ENCODE measurements around the gene NEK7.
"Not testable (repeated sequence)": the region's sequence is repeated elsewhere in the genome, so short reads cannot be mapped to it uniquely, and the experiment has no call there.

NEK7 gene

GRCh38 chr1:198212126-198212525 is 55.3 kb downstream of the NEK7 start:
- no peak for DNase-seq

DNA sequence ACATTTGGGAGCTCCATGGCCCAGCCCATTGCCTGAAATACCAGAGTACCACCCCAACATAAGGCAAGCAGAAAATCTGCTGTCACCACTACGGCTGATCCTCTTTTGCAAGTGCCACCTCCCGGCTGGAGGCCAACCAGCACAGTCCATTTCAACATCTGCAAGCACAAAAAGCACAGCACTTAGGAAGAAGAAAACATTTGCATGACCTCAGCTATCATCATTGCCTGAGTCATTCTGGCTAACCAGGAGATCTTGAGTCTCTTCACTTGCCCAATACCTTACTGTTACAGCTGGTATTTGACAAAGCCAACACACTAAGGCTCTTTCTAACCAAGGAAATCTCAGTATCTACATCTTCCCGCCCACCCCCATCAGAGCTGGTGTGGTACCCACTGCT is 55.9 kb downstream of the NEK7 start:
- DNase-seq: no peak

DNA sequence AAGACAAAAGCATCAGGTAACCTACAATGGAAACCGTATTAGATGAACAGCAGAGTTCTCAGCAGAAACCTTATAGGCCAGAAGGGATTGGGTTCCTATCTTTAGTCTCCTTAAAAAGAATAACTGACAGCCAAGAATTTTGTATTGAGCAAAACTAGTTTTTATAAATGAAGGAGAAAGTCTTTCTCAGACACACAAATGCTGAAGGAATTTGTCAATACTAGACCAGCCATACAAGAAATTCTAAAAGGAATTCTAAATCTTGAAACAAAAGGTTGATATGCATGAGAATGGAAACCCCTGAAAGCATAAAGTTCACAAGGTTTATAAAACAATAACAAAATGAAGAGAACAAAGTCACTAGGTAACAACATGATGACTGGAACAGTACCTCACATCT is 58.1 kb downstream of the NEK7 start:
- no peak for DNase-seq

GRCh38 chr1:198220428-198220827 is 63.6 kb downstream of the NEK7 start:
- no peak for DNase-seq

- not testable (repeated sequence) for DNase-seq
Measured at GRCh38 chr1:198227010-198227409, 70.2 kb downstream of the NEK7 start.

GRCh38 chr1:198227454-198227853 is 70.7 kb downstream of the NEK7 start:
- not testable (repeated sequence) for DNase-seq

GRCh38 chr1:198228925-198229324 is 72.1 kb downstream of the NEK7 start:
- no peak for DNase-seq

- DNase-seq: no peak
Measured at GRCh38 chr1:198231779-198232178, 75.0 kb downstream of the NEK7 start.

- no peak for DNase-seq
Measured at GRCh38 chr1:198232378-198232777, 75.6 kb downstream of the NEK7 start.

- DNase-seq: no peak
Measured at GRCh38 chr1:198232940-198233675, 76.3 kb downstream of the NEK7 start.

- DNase-seq: no peak
Measured at GRCh38 chr1:198234520-198235251, 77.9 kb downstream of the NEK7 start.

DNA sequence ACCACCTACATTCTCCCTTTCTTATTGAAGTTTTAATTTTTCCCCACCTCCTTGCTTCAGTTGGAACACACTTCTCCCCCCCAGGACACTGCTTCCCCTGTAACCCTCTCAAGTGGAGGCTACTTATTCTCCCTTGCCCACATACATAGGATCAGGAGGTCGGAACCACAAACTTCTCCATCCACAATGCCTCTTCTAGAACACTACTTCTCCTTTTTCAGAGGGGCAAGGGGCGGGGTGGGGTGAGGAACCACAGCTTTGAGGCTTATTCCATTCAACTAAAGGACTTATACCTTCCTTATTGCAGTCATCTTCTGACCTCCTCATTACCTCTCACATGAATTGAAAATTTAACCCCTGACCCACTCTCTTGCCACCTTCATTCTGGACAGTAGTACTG is 81.3 kb downstream of the NEK7 start:
- no peak for DNase-seq

DNA sequence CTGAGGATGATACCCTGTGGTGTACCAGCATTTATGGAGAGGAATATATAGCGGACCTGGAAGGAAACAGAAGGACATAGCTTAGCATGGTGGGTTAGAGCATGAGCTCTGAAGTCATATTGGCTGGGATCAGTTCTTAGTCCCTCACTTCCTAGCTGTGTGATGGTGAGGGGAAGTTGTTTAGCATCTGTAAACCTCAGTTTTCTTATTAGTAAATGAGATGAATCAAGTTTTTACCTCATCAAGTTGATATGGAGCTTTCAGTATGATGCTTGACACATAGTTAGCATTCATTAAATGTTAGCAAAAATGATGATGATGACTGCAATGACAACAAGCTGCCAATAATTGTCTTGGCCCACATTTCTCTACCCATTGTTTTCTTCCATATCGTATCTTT is 84.8 kb downstream of the NEK7 start:
- DNase-seq: no peak

DNA sequence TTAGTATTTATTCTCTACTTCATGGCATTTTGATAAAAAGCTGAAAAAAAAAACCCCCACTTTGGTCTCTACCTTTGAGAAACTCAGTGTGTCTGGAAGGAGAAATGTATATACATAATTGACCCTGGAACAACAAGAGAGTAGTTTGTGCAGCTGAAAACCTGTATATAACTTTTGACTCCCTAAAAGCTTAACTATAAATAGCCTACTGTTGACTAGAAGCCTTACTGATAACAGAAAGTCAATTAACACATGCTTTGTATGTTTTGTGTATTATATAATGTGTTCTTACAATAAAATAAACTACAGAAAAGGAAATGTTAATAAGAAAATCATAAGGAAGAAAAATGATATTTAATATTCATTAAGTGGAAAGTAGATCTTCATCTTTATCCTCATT is 88.0 kb downstream of the NEK7 start:
- no peak for DNase-seq

DNA sequence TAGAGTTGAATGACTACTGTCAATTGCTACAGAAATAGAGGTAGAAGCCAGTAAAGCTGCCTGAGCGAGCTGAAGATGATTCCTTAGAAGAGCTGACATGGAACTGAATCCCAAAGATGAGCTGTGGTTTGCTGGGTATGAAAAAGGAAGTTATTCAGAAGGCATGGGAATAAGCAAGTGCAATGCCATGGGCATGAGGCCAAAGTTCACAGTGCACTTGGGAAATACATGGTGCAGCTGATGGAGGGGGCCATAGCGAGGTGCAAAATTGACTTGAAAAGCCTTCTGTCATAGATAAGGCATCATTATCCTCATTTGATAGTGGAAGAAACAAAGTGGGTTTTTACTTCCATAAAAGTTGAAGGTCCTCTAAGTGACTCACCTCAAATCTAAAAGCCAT is 88.6 kb downstream of the NEK7 start:
- no peak for DNase-seq

DNA sequence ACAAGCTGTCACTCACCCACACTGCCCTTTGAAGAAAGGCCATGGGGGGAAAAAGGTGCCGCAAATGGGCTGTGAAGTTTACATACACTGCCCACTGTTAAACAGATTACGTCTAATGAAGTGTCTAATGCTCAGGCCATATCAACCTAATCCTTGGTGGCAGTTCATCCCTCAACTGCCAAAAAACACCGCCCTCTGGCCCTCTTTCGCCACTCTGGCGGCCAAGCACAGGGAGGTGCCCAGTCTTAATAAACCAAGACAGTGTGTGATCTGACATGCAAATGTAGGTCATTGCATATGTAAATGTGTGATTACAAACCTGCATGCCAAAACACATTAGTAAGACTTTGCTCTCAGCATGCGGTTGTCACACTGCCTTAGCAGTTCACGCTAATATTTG is 89.5 kb downstream of the NEK7 start:
- no peak for DNase-seq

DNA sequence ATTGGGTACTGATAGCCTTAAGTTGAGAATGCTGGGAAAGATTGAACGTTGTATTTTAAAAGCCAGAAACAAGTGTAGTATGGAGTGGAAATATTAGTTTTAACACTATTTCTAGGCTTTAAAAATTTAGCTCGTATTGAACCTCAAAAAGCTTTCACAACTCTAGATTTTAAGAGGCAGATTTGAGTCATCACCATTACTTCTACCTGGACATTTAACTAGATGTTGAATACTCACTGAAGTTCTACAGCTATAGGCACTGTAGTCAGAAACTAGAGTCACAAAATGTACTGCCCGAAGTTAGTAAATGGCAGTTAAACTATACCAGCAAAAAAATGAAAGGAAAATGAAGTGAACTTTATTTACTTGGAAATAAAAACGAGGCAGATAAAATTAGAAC is 96.5 kb downstream of the NEK7 start:
- DNase-seq: no peak

DNA sequence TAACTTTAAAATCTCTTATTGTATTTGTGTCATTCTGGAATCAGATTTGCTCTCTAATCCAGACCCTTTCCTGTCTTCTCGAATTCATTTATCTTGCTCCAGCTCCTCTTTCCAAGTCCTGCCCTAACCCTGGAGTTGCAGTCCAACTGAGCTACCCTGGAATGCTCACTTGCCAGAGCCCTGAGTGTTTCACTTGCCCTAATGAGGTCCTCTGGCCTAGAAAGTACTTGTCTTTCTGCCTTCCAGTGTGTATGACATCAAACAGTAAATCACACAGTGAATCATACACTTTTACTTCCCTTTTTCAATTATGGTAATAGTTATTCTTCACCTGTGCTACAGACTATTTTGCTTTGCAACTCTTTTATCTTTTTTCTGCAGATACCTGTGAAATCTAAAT is 96.9 kb downstream of the NEK7 start:
- DNase-seq: no peak

GRCh38 chr1:198254521-198254920 is 97.7 kb downstream of the NEK7 start:
- no peak for DNase-seq

DNA sequence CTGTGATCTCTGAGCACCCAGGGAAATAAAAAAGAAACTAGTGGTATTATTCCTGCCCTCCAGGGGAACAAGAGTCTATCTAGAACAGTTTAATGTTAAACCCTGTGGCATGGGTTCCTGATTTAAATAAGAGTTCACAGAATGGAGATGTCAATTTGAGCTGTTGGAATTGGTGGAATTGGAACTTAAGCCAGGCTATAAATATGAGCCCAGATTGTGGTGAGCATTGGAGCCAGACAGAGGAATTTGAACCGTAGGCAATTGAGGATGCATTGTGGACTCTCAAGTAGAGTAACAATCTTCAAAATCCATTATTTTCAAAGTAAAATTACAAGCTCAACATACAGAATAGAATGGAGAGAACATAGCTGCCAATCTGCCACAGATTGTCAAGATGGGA is 98.2 kb downstream of the NEK7 start:
- DNase-seq: no peak

- DNase-seq: no peak
Measured at GRCh38 chr1:198255784-198256183, 99.0 kb downstream of the NEK7 start.

DNA sequence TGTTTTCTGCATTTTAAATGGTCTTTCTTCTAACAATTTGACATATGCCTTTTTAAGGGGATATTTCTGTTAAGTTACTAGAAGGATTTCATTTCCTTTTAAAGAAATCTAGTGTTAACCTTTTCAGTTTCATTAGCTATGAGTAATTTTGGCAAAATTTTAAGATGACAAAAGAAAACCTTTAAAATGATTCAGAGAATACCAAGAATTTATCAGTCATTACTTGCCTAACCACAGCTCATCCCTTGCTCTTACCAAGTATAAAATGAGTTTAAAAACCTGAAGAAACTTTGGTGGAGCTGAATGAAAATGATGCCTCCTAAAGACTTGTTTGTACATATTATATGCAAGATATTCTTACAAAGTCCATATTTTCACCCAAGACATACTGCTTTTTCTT is 101.7 kb downstream of the NEK7 start:
- no peak for DNase-seq

GRCh38 chr1:198259333-198260074 is 102.7 kb downstream of the NEK7 start:
- no peak for DNase-seq

DNA sequence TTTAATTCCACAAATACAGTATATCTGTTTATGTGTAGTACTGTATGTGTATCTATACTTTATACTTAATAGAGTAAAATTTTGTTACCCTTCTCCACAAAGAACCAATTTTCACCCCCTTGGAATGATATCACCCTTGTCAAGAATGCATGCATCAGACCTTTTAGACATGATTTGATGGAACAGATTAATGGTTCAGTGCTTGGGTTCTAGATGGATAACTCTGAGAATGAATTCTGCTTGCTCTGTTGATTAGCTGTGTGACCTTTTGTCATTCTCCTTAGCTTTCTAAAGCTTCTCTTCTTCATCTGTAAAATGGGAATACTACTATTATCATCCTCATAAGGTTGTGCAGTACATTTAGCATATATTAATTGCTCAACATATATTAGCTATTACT is 105.1 kb downstream of the NEK7 start:
- DNase-seq: no peak
